Measurements from ENCODE around the gene TRAF3. TPM values are rescaled to one million over a fixed set of nuclear protein-coding genes. Genes with fewer than 3 reads are reported as not detected.
"Not testable (repeated sequence)": the region's sequence is repeated elsewhere in the genome, so short reads cannot be mapped to it uniquely, and the experiment has no call there.

Gene TRAF3
- polyA plus RNA-seq, 5 donors, result 10.5 to 13.1 (median 10.9) TPM

GRCh38 chr14:102826161-102826560 lies 48.9 kb downstream of the TRAF3 start:
- no peak for DNase-seq

GRCh38 chr14:102826751-102827675 lies 49.8 kb downstream of the TRAF3 start:
- no peak for DNase-seq

- DNase-seq, result no peak
These were observed 50.5 kb downstream of the TRAF3 start for GRCh38 chr14:102827716-102828115.

GRCh38 chr14:102828151-102828550 lies 50.9 kb downstream of the TRAF3 start:
- no peak for DNase-seq

GRCh38 chr14:102829016-102829548 lies 51.8 kb downstream of the TRAF3 start:
- DNase-seq, result peak; percentile 82 to 86

GRCh38 chr14:102830474-102831045 lies 53.3 kb downstream of the TRAF3 start:
- DNase-seq, result no peak

GRCh38 chr14:102831163-102831804 lies 54.0 kb downstream of the TRAF3 start:
- DNase-seq, result no peak

GRCh38 chr14:102833341-102833740 lies 56.1 kb downstream of the TRAF3 start:
- no peak for DNase-seq

- no peak for DNase-seq
These were observed 56.7 kb downstream of the TRAF3 start for GRCh38 chr14:102833991-102834390.

- no peak for DNase-seq
These were observed 58.7 kb downstream of the TRAF3 start for GRCh38 chr14:102835959-102836358.

GRCh38 chr14:102837120-102837519 lies 59.9 kb downstream of the TRAF3 start:
- not testable (repeated sequence) for DNase-seq

GRCh38 chr14:102838501-102838900 lies 61.3 kb downstream of the TRAF3 start:
- DNase-seq, result no peak

- DNase-seq, result no peak
These were observed 62.9 kb downstream of the TRAF3 start for GRCh38 chr14:102840115-102840514.

GRCh38 chr14:102840771-102841528 lies 63.7 kb downstream of the TRAF3 start:
- no peak for DNase-seq

- DNase-seq, result peak in 1 of 2 donors; percentile 27
These were observed 71.7 kb downstream of the TRAF3 start for GRCh38 chr14:102848830-102849525.

- DNase-seq, result no peak
These were observed 72.5 kb downstream of the TRAF3 start for GRCh38 chr14:102849526-102850379.

- no peak for DNase-seq
These were observed 76.4 kb downstream of the TRAF3 start for GRCh38 chr14:102853648-102854047.

GRCh38 chr14:102854091-102854703 lies 76.9 kb downstream of the TRAF3 start:
- DNase-seq, result no peak

GRCh38 chr14:102856179-102856578 lies 78.9 kb downstream of the TRAF3 start:
- DNase-seq, result no peak

GRCh38 chr14:102857444-102857843 lies 80.2 kb downstream of the TRAF3 start:
- DNase-seq, result no peak
